ENCODE data around the gene P2RX5. TPM values are rescaled to one million over a fixed set of nuclear protein-coding genes. Genes with fewer than 3 reads are reported as not detected.
"Not testable (repeated sequence)": the region's sequence is repeated elsewhere in the genome, so short reads cannot be mapped to it uniquely, and the experiment has no call there.

P2RX5 gene
- total RNA-seq: 10 to 100 TPM; 17.2 to 19.0 TPM

- Mint-ChIP-seq H3K9me3 (peaks cover 2% of the 10 kb centered on the region), H3K27ac (peak within 1 kb of the TSS; percentile 92), H3K36me3 (peaks cover 3% of the 10 kb centered on the region), H3K27me3 (no peaks in the 10 kb centered on the region), H3K4me1 (peaks cover 13% of the 10 kb centered on the region), H3K4me3 (peak within 1 kb of the TSS; percentile 98)
- POLR2A ChIA-PET: interaction anchor here (0.7 to 2.6 kb wide), 10 partner anchors 9 to 905 kb away, joined by 3 to 33 read pairs (median 4); partner anchors contain the start of genes CTNS, EMC6, HASPIN and NCBP3
- ATAC-seq (ENCODE audit: low read depth) (peak; percentile 75), DNase-seq (peak; percentile 74)
These were observed at the start of gene P2RX5 for GRCh38 chr17:3695723-3696411. P2RX5 (minus strand) TSS chr17:3696155; CDS start chr17:3696005, 150 bp downstream.

- H3K36me3 Mint-ChIP-seq: no peaks in the 10 kb centered on the region
- POLR2A ChIA-PET: no interaction called here
- H3K4me1 Mint-ChIP-seq: peaks cover 15% of the 10 kb centered on the region
- no peak for DNase-seq
- H3K27me3 Mint-ChIP-seq: peaks cover 22% of the 10 kb centered on the region
- no peak overlapping the region for H3K4me3 Mint-ChIP-seq
- no peaks in the 10 kb centered on the region for H3K9me3 Mint-ChIP-seq
- no peak for ATAC-seq (ENCODE audit: low read depth)
- H3K27ac Mint-ChIP-seq: no peak overlapping the region
These were observed 49.1 kb upstream of the P2RX5 start for GRCh38 chr17:3745071-3745470.

GRCh38 chr17:3744014-3744413 lies 48.1 kb upstream of the P2RX5 start:
- DNase-seq: no peak
- H3K9me3 Mint-ChIP-seq: no peaks in the 10 kb centered on the region
- POLR2A ChIA-PET: no interaction called here
- H3K4me1 Mint-ChIP-seq: peaks cover 19% of the 10 kb centered on the region
- no peaks in the 10 kb centered on the region for H3K36me3 Mint-ChIP-seq
- no peak overlapping the region for H3K27ac Mint-ChIP-seq
- ATAC-seq (ENCODE audit: low read depth): no peak
- no peak overlapping the region for H3K4me3 Mint-ChIP-seq
- H3K27me3 Mint-ChIP-seq: peaks cover 15% of the 10 kb centered on the region

GRCh38 chr17:3740611-3741073 lies 44.7 kb upstream of the P2RX5 start:
- no peaks in the 10 kb centered on the region for H3K36me3 Mint-ChIP-seq
- H3K27ac Mint-ChIP-seq: peak overlapping the region; percentile 58
- no peaks in the 10 kb centered on the region for H3K9me3 Mint-ChIP-seq
- H3K4me3 Mint-ChIP-seq: peak overlapping the region; percentile 50
- no peak for DNase-seq
- H3K4me1 Mint-ChIP-seq: peaks cover 34% of the 10 kb centered on the region
- ATAC-seq (ENCODE audit: low read depth): peak; percentile 36
- POLR2A ChIA-PET: interaction anchor here (0.6 to 1.1 kb wide), 6 partner anchors 11 to 149 kb away, joined by 3 to 4 read pairs (median 3); partner anchors contain the start of gene P2RX5
- peaks cover 9% of the 10 kb centered on the region for H3K27me3 Mint-ChIP-seq

- DNase-seq: no peak
- peaks cover 7% of the 10 kb centered on the region for H3K27me3 Mint-ChIP-seq
- ATAC-seq (ENCODE audit: low read depth): no peak
- no peaks in the 10 kb centered on the region for H3K9me3 Mint-ChIP-seq
- H3K4me3 Mint-ChIP-seq: no peak overlapping the region
- peaks cover 34% of the 10 kb centered on the region for H3K4me1 Mint-ChIP-seq
- H3K36me3 Mint-ChIP-seq: no peaks in the 10 kb centered on the region
- POLR2A ChIA-PET: interaction anchor here (1.1 to 2.3 kb wide), 7 partner anchors 10 to 105 kb away, joined by 3 to 9 read pairs (median 5); no protein-coding TSS in a partner anchor
- no peak overlapping the region for H3K27ac Mint-ChIP-seq
These were observed 43.6 kb upstream of the P2RX5 start for GRCh38 chr17:3739422-3740124.

- Mint-ChIP-seq H3K27me3 (peaks cover 5% of the 10 kb centered on the region), H3K9me3 (no peaks in the 10 kb centered on the region), H3K4me3 (no peak overlapping the region), H3K4me1 (peaks cover 34% of the 10 kb centered on the region), H3K36me3 (no peaks in the 10 kb centered on the region), H3K27ac (peak overlapping the region; percentile 49)
- peak; percentile 75 for ATAC-seq (ENCODE audit: low read depth)
- no peak for DNase-seq
- POLR2A ChIA-PET: interaction anchor here (0.5 to 2.3 kb wide), 12 partner anchors 11 to 107 kb away, joined by 3 to 9 read pairs (median 4); partner anchors contain the start of gene NCBP3
These were observed 42.8 kb upstream of the P2RX5 start for GRCh38 chr17:3738562-3739295.

GRCh38 chr17:3735515-3735914 lies 39.6 kb upstream of the P2RX5 start:
- DNase-seq (no peak), ATAC-seq (ENCODE audit: low read depth) (no peak)
- Mint-ChIP-seq H3K9me3 (no peaks in the 10 kb centered on the region), H3K4me1 (peaks cover 30% of the 10 kb centered on the region), H3K27ac (no peak overlapping the region), H3K27me3 (peaks cover 2% of the 10 kb centered on the region), H3K4me3 (no peak overlapping the region), H3K36me3 (no peaks in the 10 kb centered on the region)
- POLR2A ChIA-PET: no interaction called here

GRCh38 chr17:3734911-3735276 lies 38.9 kb upstream of the P2RX5 start:
- H3K27me3 Mint-ChIP-seq; H3K27ac Mint-ChIP-seq; POLR2A ChIA-PET; H3K4me3 Mint-ChIP-seq; ATAC-seq (ENCODE audit: low read depth); H3K36me3 Mint-ChIP-seq; H3K9me3 Mint-ChIP-seq; DNase-seq: not testable (repeated sequence)
- H3K4me1 Mint-ChIP-seq: peaks cover 27% of the 10 kb centered on the region

GRCh38 chr17:3732210-3732621 lies 36.3 kb upstream of the P2RX5 start:
- no peak for ATAC-seq (ENCODE audit: low read depth)
- H3K9me3 Mint-ChIP-seq: no peaks in the 10 kb centered on the region
- H3K27me3 Mint-ChIP-seq: peaks cover 2% of the 10 kb centered on the region
- DNase-seq: no peak
- POLR2A ChIA-PET: no interaction called here
- peaks cover 10% of the 10 kb centered on the region for H3K36me3 Mint-ChIP-seq
- H3K27ac Mint-ChIP-seq: no peak overlapping the region
- peaks cover 8% of the 10 kb centered on the region for H3K4me1 Mint-ChIP-seq
- no peak overlapping the region for H3K4me3 Mint-ChIP-seq

GRCh38 chr17:3730881-3731429 lies 35.0 kb upstream of the P2RX5 start:
- peaks cover 12% of the 10 kb centered on the region for H3K4me1 Mint-ChIP-seq
- no peak overlapping the region for H3K27ac Mint-ChIP-seq
- H3K36me3 Mint-ChIP-seq: peaks cover 18% of the 10 kb centered on the region
- no peak for ATAC-seq (ENCODE audit: low read depth)
- no peak for DNase-seq
- no peaks in the 10 kb centered on the region for H3K27me3 Mint-ChIP-seq
- POLR2A ChIA-PET: no interaction called here
- no peaks in the 10 kb centered on the region for H3K9me3 Mint-ChIP-seq
- H3K4me3 Mint-ChIP-seq: no peak overlapping the region

GRCh38 chr17:3729881-3730280 lies 33.9 kb upstream of the P2RX5 start:
- no peak for ATAC-seq (ENCODE audit: low read depth)
- H3K27ac Mint-ChIP-seq: no peak overlapping the region
- no peak overlapping the region for H3K4me3 Mint-ChIP-seq
- H3K9me3 Mint-ChIP-seq: no peaks in the 10 kb centered on the region
- DNase-seq: no peak
- peaks cover 28% of the 10 kb centered on the region for H3K36me3 Mint-ChIP-seq
- H3K4me1 Mint-ChIP-seq: peaks cover 22% of the 10 kb centered on the region
- POLR2A ChIA-PET: no interaction called here
- H3K27me3 Mint-ChIP-seq: no peaks in the 10 kb centered on the region

GRCh38 chr17:3728099-3728498 lies 32.1 kb upstream of the P2RX5 start:
- not testable (repeated sequence) for DNase-seq; ATAC-seq (ENCODE audit: low read depth); H3K27ac Mint-ChIP-seq; H3K27me3 Mint-ChIP-seq; H3K4me3 Mint-ChIP-seq; H3K9me3 Mint-ChIP-seq
- Mint-ChIP-seq H3K36me3 (peaks cover 32% of the 10 kb centered on the region), H3K4me1 (peaks cover 28% of the 10 kb centered on the region)
- POLR2A ChIA-PET: interaction anchor here (0.9 kb wide), 1 partner anchor 17 kb away, joined by 3 read pairs; no protein-coding TSS in a partner anchor

GRCh38 chr17:3727041-3727440 lies 31.1 kb upstream of the P2RX5 start:
- Mint-ChIP-seq H3K4me1 (peaks cover 34% of the 10 kb centered on the region), H3K4me3 (no peak overlapping the region), H3K36me3 (peaks cover 36% of the 10 kb centered on the region), H3K27me3 (no peaks in the 10 kb centered on the region), H3K27ac (no peak overlapping the region), H3K9me3 (no peaks in the 10 kb centered on the region)
- no peak for DNase-seq
- POLR2A ChIA-PET: no interaction called here
- no peak for ATAC-seq (ENCODE audit: low read depth)
